Endothelial cell of umbilical vein (primary cell): ENCODE measurements around the gene CYB561A3.

Source experiments
- CTCF ChIP-seq, 2 donors: IDR thresholded peaks; 1 replicate in 1 of 2; 2 replicates in 1 of 2; pipeline ENCODE4 v1.5.1; 2011; ENCODE audit warnings: low read length in 2 of 2, mild to moderate bottlenecking in 2 of 2, moderate library complexity in 2 of 2, control low read depth in 1 of 2, inconsistent platforms in 1 of 2, low read depth in 1 of 2; ENCODE audit not compliant: insufficient read depth in 1 of 2; ENCODE audit errors: extremely low read depth in 1 of 2
- POLR2A ChIP-seq: IDR thresholded peaks from 2 replicates; pipeline ENCODE4 v1.6.1; 2012; ENCODE audit warnings: low read depth, mild to moderate bottlenecking, control low read depth, low read length

DNA sequence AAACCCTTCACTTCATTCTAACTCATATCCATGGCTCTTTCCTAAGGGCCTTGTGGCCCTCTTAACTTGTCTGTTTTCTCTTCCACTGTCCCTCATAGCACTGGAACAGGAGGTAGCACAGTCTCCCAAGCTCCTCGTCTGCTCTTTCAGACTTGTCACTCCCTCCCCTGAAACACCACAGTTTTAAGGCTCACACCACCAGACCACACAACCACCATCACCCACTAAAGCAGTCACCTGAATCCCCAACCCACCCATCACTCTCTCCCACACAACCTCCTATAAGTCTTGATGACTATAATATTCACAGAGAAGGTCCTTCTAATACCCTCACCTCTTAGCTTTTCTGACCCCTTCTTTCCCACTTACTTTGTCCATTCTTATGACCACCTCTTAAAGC, 55.5 kb downstream of the CYB561A3 start:
- TF ChIP-seq POLR2A (no peak), CTCF (IDR thresholded peaks at IDR 0.05; ENCODE audit: extremely low read depth in 1 of 2, insufficient read depth in 1 of 2, low read depth in 1 of 2, low read length in 2 of 2) (no peak)
